Upper lobe of right lung (tissue), 1 donor: Measurements from ENCODE around the gene MOSPD2. TPM values are rescaled to one million over a fixed set of nuclear protein-coding genes. Genes with fewer than 3 reads are reported as not detected.

Experiments
- ATAC-seq: fragments of 200-7000 bp; cut with Tn5 transposase; one replicate; pipeline ENCODE4 v1.9.1; 2020; ENCODE audit warnings: mild to moderate bottlenecking, moderate library complexity
- DNase-seq: peaks from one replicate; pipeline ENCODE4 v3.0.0-alpha.2; 2020
- H3K27ac ChIP-seq: fragments of 200-600 bp; one replicate; pipeline ENCODE4 v1.8.0; 2022
- H3K27me3 ChIP-seq: fragments of 200-600 bp; one replicate; pipeline ENCODE4 v1.8.0; 2022; ENCODE audit warnings: mild to moderate bottlenecking
- H3K36me3 ChIP-seq: fragments of 200-600 bp; one replicate; pipeline ENCODE4 v1.8.0; 2022
- H3K4me1 ChIP-seq: fragments of 200-600 bp; one replicate; pipeline ENCODE4 v1.8.0; 2022
- H3K4me3 ChIP-seq: fragments of 200-600 bp; one replicate; pipeline ENCODE4 v1.8.0; 2022; ENCODE audit warnings: mild to moderate bottlenecking
- H3K9me3 ChIP-seq: fragments of 200-600 bp; one replicate; pipeline ENCODE4 v1.8.0; 2022
- CTCF ChIP-seq: fragments of 200-600 bp; IDR thresholded peaks from one replicate; pipeline ENCODE4 v1.8.0; 2022; ENCODE audit warnings: antibody characterized with exemption
- intact Hi-C: fragments of 100-400 bp; cut with DNase I; formaldehyde crosslinking; loops from one replicate; pipeline ENCODE4 v1.11.0; 2022
- total RNA-seq: library from RNA; stranded (reverse); fragmentation: NEBNext Ultra II Directional; extraction: Animal tissue kit (Norgen Biotek cat#: 25700); gene quantifications from one replicate; pipeline ENCODE4 v1.2.1, GENCODE V29; 2021
- donor health status: DM: no; HTN: yes; CAD: no; lungs with severe emphysema.

The MOSPD2 gene
- total RNA-seq, 1 donor from 2014 or later: 34.3 TPM

DNA sequence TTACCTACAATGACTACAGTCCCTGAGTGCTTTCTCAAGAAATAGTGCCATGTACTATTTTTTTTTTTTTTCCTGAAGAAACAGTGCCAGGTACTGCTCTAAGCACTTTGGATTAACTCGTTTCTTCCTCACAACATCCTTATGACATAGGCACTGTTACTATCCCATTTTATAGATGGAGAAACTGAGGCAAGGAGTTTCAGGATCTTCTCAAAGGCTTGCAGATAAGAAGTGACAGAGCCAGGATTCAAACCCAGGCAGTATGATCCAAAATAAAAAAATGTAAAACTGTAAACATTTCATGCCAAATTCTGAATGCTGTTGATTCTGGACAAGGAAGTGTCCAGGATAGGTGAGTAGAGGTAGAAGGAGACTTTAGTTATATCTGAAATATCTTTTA lies 1.5 kb upstream of the MOSPD2 start:
- intact Hi-C loops: no loop called here
- ATAC-seq (no peak), DNase-seq (no peak)
- H3K27me3 ChIP-seq: no peaks in the 10 kb centered on the region
- no peak overlapping the region for H3K4me3 ChIP-seq
- no peaks in the 10 kb centered on the region for H3K9me3 ChIP-seq
- no peaks in the 10 kb centered on the region for H3K4me1 ChIP-seq
- no peaks in the 10 kb centered on the region for H3K36me3 ChIP-seq
- no peak overlapping the region for H3K27ac ChIP-seq
- TF ChIP-seq CTCF: no peak

GRCh38 chrX:14872355-14872754 lies 866 bp upstream of the MOSPD2 start:
- ATAC-seq (no peak), DNase-seq (no peak)
- Histone ChIP-seq H3K9me3 (no peaks in the 10 kb centered on the region), H3K27ac (no peak overlapping the region), H3K27me3 (no peaks in the 10 kb centered on the region), H3K4me3 (peak overlapping the region; percentile 72), H3K36me3 (no peaks in the 10 kb centered on the region), H3K4me1 (no peaks in the 10 kb centered on the region)
- intact Hi-C loops: no loop called here
- TF ChIP-seq CTCF: no peak

- Histone ChIP-seq H3K4me3 (peak overlapping the region; percentile 72), H3K27me3 (no peaks in the 10 kb centered on the region), H3K27ac (peak overlapping the region; percentile 78), H3K4me1 (no peaks in the 10 kb centered on the region), H3K9me3 (no peaks in the 10 kb centered on the region), H3K36me3 (no peaks in the 10 kb centered on the region)
- ATAC-seq (no peak), DNase-seq (no peak)
- intact Hi-C loops: no loop called here
- no peak for TF ChIP-seq CTCF
Observed at GRCh38 chrX:14873676-14874049, 442 bp downstream of the MOSPD2 start.

DNA sequence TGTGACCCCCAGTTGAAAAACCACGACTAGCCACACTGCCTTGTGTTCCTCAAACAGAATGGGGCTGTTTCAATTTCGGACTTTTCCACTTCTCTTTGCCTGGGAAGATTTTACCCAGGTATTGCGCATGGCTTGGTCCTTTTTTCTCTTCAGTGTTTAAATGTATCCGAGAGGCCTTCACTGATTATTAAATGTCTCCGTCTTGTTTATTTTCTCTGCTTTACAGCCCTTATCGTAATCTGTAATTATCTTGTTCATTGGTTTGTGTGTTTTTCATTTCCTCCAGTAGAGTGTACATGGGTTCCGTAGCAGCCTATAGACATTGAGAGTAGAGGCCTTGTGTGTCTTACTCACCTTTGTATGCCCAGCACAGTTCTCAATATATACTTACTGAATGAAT lies 2.4 kb downstream of the MOSPD2 start:
- DNase-seq: no peak
- Histone ChIP-seq H3K9me3 (no peaks in the 10 kb centered on the region), H3K4me3 (no peak overlapping the region), H3K36me3 (no peaks in the 10 kb centered on the region), H3K27ac (no peak overlapping the region), H3K4me1 (no peaks in the 10 kb centered on the region), H3K27me3 (no peaks in the 10 kb centered on the region)
- no peak for ATAC-seq
- intact Hi-C loops: no loop called here
- TF ChIP-seq CTCF: no peak

DNA sequence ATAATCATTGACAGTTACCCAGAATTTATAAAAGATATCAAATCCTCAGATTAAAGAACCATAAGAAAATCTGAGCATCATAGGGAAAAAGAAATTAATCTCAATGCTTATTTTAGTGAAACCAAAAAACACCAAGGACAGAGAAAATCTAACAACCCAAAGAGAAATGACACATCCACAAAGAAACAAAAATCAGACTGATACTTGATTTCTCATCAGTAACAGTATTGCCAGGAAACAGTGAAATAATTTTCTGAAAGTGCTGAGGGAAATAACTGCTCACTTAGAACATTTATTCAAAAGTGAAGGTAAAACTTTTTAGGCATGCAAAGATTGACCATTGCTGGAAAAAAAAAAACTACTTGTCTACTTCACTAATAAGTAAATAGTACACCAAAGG lies 10.6 kb downstream of the MOSPD2 start:
- H3K27ac ChIP-seq: no peak overlapping the region
- H3K9me3 ChIP-seq: no peaks in the 10 kb centered on the region
- no peak for TF ChIP-seq CTCF
- no peak overlapping the region for H3K4me3 ChIP-seq
- intact Hi-C loops: no loop called here
- H3K27me3 ChIP-seq: no peaks in the 10 kb centered on the region
- no peak for ATAC-seq
- no peak for DNase-seq
- H3K4me1 ChIP-seq: no peaks in the 10 kb centered on the region
- H3K36me3 ChIP-seq: no peaks in the 10 kb centered on the region

GRCh38 chrX:14884714-14885113 lies 11.5 kb downstream of the MOSPD2 start:
- no peak for ATAC-seq
- no peaks in the 10 kb centered on the region for H3K9me3 ChIP-seq
- no peaks in the 10 kb centered on the region for H3K4me1 ChIP-seq
- no peak overlapping the region for H3K27ac ChIP-seq
- H3K27me3 ChIP-seq: no peaks in the 10 kb centered on the region
- H3K4me3 ChIP-seq: no peak overlapping the region
- no peak for TF ChIP-seq CTCF
- H3K36me3 ChIP-seq: no peaks in the 10 kb centered on the region
- intact Hi-C loops: no loop called here
- DNase-seq: no peak
